ENCODE measurements around the gene TEX22.

Gene TEX22

DNA sequence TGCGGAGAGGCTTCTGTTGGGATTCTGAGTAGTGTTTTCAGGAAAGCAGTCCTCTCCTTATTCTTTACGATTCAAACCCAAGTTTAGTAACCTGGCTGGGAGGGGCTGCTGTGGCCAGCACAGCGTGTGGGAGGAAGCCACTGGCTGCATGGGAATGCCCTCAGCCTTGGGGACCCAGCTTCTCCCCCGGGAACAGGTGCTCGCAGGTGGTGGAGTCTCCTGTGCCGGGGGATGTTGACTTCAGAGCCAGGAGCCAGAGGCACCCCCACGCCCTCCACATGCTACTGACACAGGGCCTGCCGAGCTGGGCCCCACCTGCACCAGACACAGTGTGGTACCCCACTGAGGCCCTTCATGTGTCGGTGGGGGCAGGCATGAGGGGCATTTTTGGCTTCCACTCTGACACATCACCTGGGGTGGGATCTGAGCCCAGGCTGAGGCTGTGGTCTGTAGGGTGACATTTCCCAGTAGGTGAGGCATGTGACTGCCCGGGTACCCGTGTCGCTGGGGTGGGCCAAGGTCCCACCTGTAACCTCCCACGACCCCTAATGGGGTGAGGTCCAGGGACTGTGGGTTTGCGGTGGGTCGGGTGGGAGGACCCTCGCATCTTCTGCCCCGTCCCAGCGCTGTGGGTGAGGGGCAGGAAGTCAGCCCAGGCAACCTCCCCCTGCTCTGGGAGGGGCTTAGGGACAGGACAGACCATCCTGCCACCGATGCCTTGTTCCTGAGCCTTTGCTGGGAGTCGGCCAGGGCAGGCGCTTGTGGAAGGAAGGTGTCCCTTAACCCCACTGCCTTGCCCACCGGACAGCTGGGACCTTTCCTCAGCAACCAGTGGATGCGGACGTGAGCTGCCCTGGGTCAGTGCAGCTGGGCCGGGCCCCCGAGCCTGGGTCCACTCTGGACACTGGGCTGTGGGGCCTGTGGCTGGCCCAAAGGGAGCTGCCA lies 47.8 kb downstream of the TEX22 start:
- no peak overlapping the region for H2AFZ ChIP-seq (ENCODE audit: low read length)
- no peaks in the 10 kb centered on the region for H3F3A ChIP-seq (ENCODE audit: insufficient read depth, low read length)
- peaks cover 40% of the 10 kb centered on the region for H3K36me3 ChIP-seq (ENCODE audit: insufficient read depth, low read length)
- no peak overlapping the region for H3K9ac ChIP-seq (ENCODE audit: low read length)
- no peak overlapping the region for H3K4me2 ChIP-seq (ENCODE audit: low read length)
- no peaks in the 10 kb centered on the region for H3K79me2 ChIP-seq (ENCODE audit: insufficient read depth, low read length)
- H3K4me1 ChIP-seq (ENCODE audit: insufficient read depth, low read length, severe bottlenecking) = no peaks in the 10 kb centered on the region
- no peaks in the 10 kb centered on the region for H4K20me1 ChIP-seq (ENCODE audit: insufficient read depth, low read length)
- TF ChIP-seq, protein P1, sequence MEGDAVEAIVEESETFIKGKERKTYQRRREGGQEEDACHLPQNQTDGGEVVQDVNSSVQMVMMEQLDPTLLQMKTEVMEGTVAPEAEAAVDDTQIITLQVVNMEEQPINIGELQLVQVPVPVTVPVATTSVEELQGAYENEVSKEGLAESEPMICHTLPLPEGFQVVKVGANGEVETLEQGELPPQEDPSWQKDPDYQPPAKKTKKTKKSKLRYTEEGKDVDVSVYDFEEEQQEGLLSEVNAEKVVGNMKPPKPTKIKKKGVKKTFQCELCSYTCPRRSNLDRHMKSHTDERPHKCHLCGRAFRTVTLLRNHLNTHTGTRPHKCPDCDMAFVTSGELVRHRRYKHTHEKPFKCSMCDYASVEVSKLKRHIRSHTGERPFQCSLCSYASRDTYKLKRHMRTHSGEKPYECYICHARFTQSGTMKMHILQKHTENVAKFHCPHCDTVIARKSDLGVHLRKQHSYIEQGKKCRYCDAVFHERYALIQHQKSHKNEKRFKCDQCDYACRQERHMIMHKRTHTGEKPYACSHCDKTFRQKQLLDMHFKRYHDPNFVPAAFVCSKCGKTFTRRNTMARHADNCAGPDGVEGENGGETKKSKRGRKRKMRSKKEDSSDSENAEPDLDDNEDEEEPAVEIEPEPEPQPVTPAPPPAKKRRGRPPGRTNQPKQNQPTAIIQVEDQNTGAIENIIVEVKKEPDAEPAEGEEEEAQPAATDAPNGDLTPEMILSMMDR (IDR thresholded peaks at IDR 0.05; ENCODE audit: low read length) = no peak
- no peak for TF ChIP-seq EZH2 (IDR thresholded peaks at IDR 0.05; ENCODE audit: borderline replicate concordance, low read length)
- no peaks in the 10 kb centered on the region for H3K9me2 ChIP-seq (ENCODE audit: low read depth, low read length)
- no peak overlapping the region for H3K27ac ChIP-seq (ENCODE audit: low read depth, low read length, poor library complexity, severe bottlenecking)
- no peaks in the 10 kb centered on the region for H3K9me3 ChIP-seq (ENCODE audit: low read length)
- H3K27me3 ChIP-seq (ENCODE audit: insufficient read depth, low read length) = no peaks in the 10 kb centered on the region
- H3K4me3 ChIP-seq (ENCODE audit: low read depth, low read length, poor library complexity, severe bottlenecking) = no peak overlapping the region

DNA sequence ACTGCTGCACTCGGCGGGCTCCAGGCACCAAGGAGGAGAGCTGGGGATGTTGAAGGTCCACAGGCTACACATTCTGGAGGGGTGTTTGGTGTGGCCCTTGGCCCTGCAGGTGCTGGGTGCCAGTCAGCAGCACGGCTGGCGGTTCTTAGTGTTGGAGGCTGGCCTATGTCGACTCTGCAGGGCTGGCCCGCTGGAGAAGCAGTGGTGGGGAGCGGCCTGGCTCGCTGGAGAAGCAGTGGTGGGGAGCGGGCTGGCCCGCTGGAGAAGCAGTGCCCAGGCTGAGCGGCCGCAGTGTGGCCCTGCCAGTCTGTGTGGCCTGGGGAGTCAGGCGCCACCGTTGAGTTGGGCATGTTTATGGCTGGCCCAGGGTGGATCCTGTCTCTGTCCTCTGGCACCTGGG lies 48.6 kb downstream of the TEX22 start:
- Histone ChIP-seq H3F3A (ENCODE audit: insufficient read depth, low read length) (no peaks in the 10 kb centered on the region), H3K9ac (ENCODE audit: low read length) (no peak overlapping the region), H3K79me2 (ENCODE audit: insufficient read depth, low read length) (no peaks in the 10 kb centered on the region), H3K4me3 (ENCODE audit: low read depth, low read length, poor library complexity, severe bottlenecking) (no peak overlapping the region), H4K20me1 (ENCODE audit: insufficient read depth, low read length) (no peaks in the 10 kb centered on the region), H2AFZ (ENCODE audit: low read length) (no peak overlapping the region), H3K27ac (ENCODE audit: low read depth, low read length, poor library complexity, severe bottlenecking) (no peak overlapping the region), H3K9me3 (ENCODE audit: low read length) (no peaks in the 10 kb centered on the region), H3K4me2 (ENCODE audit: low read length) (no peak overlapping the region), H3K36me3 (ENCODE audit: insufficient read depth, low read length) (peaks cover 40% of the 10 kb centered on the region), H3K27me3 (ENCODE audit: insufficient read depth, low read length) (no peaks in the 10 kb centered on the region), H3K9me2 (ENCODE audit: low read depth, low read length) (no peaks in the 10 kb centered on the region), H3K4me1 (ENCODE audit: insufficient read depth, low read length, severe bottlenecking) (no peaks in the 10 kb centered on the region)
- TF ChIP-seq, protein P1 (IDR thresholded peaks at IDR 0.05; ENCODE audit: low read length) = no peak
- no peak for TF ChIP-seq EZH2 (IDR thresholded peaks at IDR 0.05; ENCODE audit: borderline replicate concordance, low read length)

DNA sequence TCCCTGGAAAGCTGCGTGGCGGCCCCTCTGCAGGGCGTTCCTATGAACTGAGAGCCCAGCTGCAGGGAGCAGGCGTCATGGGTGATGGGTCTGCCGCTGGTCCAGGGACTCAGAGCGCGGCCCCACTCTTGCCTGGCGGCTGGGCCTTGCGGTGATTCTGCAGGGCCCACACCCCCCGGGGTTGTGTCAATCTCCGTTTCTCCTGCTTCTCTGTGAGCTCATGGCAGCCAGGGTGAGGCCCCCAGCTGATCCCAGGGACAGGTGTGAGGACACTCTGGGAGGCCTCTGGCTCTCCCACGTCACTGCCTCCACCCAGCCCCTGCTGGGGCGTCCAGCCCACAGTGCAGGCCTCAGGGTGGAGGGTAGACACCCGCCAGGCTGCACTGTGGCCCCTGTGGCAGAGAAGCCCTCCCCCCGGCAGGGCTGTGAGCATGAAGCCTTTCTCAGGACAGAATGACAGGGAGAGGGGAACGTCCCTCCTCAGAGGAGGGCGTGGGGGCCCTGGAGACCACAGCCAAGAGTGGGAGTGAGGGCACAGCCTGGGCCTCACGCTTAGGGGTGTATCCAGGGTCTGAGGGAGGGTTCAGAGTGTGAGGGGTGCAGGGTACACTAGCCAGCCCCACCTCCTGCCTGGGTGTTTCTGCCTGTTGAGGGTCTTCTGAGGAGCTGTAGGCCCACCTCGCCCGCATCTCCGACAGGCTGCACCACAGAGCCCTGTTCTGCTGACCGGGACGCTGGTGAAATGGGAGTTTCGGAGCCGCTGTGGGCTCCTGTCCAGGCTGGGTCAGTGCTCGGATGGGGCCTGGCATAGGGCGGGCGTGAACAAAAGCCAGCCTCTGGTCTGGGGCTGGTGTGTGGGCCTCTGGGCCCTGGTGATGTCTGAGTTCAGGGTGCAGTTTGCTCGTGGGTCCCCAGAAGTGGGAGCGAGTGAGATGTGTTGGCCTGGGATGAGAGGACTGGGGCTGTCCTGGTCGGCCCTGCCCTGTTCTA lies 49.6 kb downstream of the TEX22 start:
- Histone ChIP-seq H3K4me3 (ENCODE audit: low read depth, low read length, poor library complexity, severe bottlenecking) (no peak overlapping the region), H3K9ac (ENCODE audit: low read length) (no peak overlapping the region), H2AFZ (ENCODE audit: low read length) (no peak overlapping the region), H3K9me2 (ENCODE audit: low read depth, low read length) (no peaks in the 10 kb centered on the region), H3K36me3 (ENCODE audit: insufficient read depth, low read length) (peaks cover 40% of the 10 kb centered on the region; the same call in 1 of the 2 replicates), H3K27me3 (ENCODE audit: insufficient read depth, low read length) (no peaks in the 10 kb centered on the region), H3K79me2 (ENCODE audit: insufficient read depth, low read length) (no peaks in the 10 kb centered on the region), H3F3A (ENCODE audit: insufficient read depth, low read length) (no peaks in the 10 kb centered on the region), H3K4me1 (ENCODE audit: insufficient read depth, low read length, severe bottlenecking) (no peaks in the 10 kb centered on the region), H3K9me3 (ENCODE audit: low read length) (no peaks in the 10 kb centered on the region), H3K27ac (ENCODE audit: low read depth, low read length, poor library complexity, severe bottlenecking) (no peak overlapping the region), H4K20me1 (ENCODE audit: insufficient read depth, low read length) (no peaks in the 10 kb centered on the region), H3K4me2 (ENCODE audit: low read length) (no peak overlapping the region)
- TF ChIP-seq EZH2 (IDR thresholded peaks at IDR 0.05; ENCODE audit: borderline replicate concordance, low read length) = no peak
- TF ChIP-seq, protein P1 (IDR thresholded peaks at IDR 0.05; ENCODE audit: low read length) = no peak
